ENCODE measurements around the gene SMIM26. TPM values are rescaled to one million over a fixed set of nuclear protein-coding genes. Genes with fewer than 3 reads are reported as not detected.
"Not testable (repeated sequence)": the region's sequence is repeated elsewhere in the genome, so short reads cannot be mapped to it uniquely, and the experiment has no call there.

Gene SMIM26
- total RNA-seq (2014; rRNA removed; shearing (Covaris generic)), result 148 and 171 TPM in 2 replicates
- 89.9 and 129 TPM in 2 replicates for polyA plus RNA-seq (2015; cell fraction: cytosol; rRNA removed)
- 31.7 and 34.1 TPM in 2 replicates for polyA plus RNA-seq (2015; cell fraction: nucleus; rRNA removed)

- DNase-seq (ENCODE audit: low read depth, low spot score), result peak; percentile 91
- in situ Hi-C loops (cut with HindIII; ENCODE audit: low pct_unique_long_range_greater_than_20kb, low sequenced_read_pairs), result no loop called here
These were observed at the start of gene SMIM26 for GRCh38 chr20:18566892-18567738. Gene SMIM26, plus strand, starts transcription at chr20:18567432. Its CDS starts 47 bp downstream, at chr20:18567479.

- in situ Hi-C loops (cut with HindIII; ENCODE audit: low pct_unique_long_range_greater_than_20kb, low sequenced_read_pairs); DNase-seq (ENCODE audit: low read depth, low spot score): not testable (repeated sequence)
These were observed 45.2 kb upstream of the SMIM26 start for GRCh38 chr20:18522066-18522465.

- DNase-seq (ENCODE audit: low read depth, low spot score), result no peak
- in situ Hi-C loops (cut with HindIII; ENCODE audit: low pct_unique_long_range_greater_than_20kb, low sequenced_read_pairs), result no loop called here
These were observed 44.2 kb upstream of the SMIM26 start for GRCh38 chr20:18523066-18523465.

GRCh38 chr20:18524646-18525045 lies 42.6 kb upstream of the SMIM26 start:
- no peak for DNase-seq (ENCODE audit: low read depth, low spot score)
- in situ Hi-C loops (cut with HindIII; ENCODE audit: low pct_unique_long_range_greater_than_20kb, low sequenced_read_pairs), result no loop called here

GRCh38 chr20:18526761-18527160 lies 40.5 kb upstream of the SMIM26 start:
- DNase-seq (ENCODE audit: low read depth, low spot score), result not testable (repeated sequence)

GRCh38 chr20:18527339-18527738 lies 39.9 kb upstream of the SMIM26 start:
- DNase-seq (ENCODE audit: low read depth, low spot score), result no peak
- in situ Hi-C loops (cut with HindIII; ENCODE audit: low pct_unique_long_range_greater_than_20kb, low sequenced_read_pairs), result no loop called here

More at GRCh38 chr20:18526761-18527160, 40.5 kb upstream of the SMIM26 start:
- in situ Hi-C loops (cut with HindIII; ENCODE audit: low pct_unique_long_range_greater_than_20kb, low sequenced_read_pairs), result not testable (repeated sequence)

GRCh38 chr20:18527836-18528235 lies 39.4 kb upstream of the SMIM26 start:
- no peak for DNase-seq (ENCODE audit: low read depth, low spot score)
- in situ Hi-C loops (cut with HindIII; ENCODE audit: low pct_unique_long_range_greater_than_20kb, low sequenced_read_pairs), result no loop called here

- in situ Hi-C loops (cut with HindIII; ENCODE audit: low pct_unique_long_range_greater_than_20kb, low sequenced_read_pairs), result no loop called here
- DNase-seq (ENCODE audit: low read depth, low spot score), result no peak
These were observed 38.2 kb upstream of the SMIM26 start for GRCh38 chr20:18529041-18529440.

- no peak for DNase-seq (ENCODE audit: low read depth, low spot score)
- in situ Hi-C loops (cut with HindIII; ENCODE audit: low pct_unique_long_range_greater_than_20kb, low sequenced_read_pairs), result no loop called here
These were observed 34.6 kb upstream of the SMIM26 start for GRCh38 chr20:18532626-18533025.

- no peak for DNase-seq (ENCODE audit: low read depth, low spot score)
- in situ Hi-C loops (cut with HindIII; ENCODE audit: low pct_unique_long_range_greater_than_20kb, low sequenced_read_pairs), result no loop called here
These were observed 33.7 kb upstream of the SMIM26 start for GRCh38 chr20:18533491-18533890.

- in situ Hi-C loops (cut with HindIII; ENCODE audit: low pct_unique_long_range_greater_than_20kb, low sequenced_read_pairs), result no loop called here
- DNase-seq (ENCODE audit: low read depth, low spot score), result no peak
These were observed 33.1 kb upstream of the SMIM26 start for GRCh38 chr20:18533978-18534644.

GRCh38 chr20:18537651-18538050 lies 29.6 kb upstream of the SMIM26 start:
- DNase-seq (ENCODE audit: low read depth, low spot score), result no peak
- in situ Hi-C loops (cut with HindIII; ENCODE audit: low pct_unique_long_range_greater_than_20kb, low sequenced_read_pairs), result no loop called here

- no peak for DNase-seq (ENCODE audit: low read depth, low spot score)
- in situ Hi-C loops (cut with HindIII; ENCODE audit: low pct_unique_long_range_greater_than_20kb, low sequenced_read_pairs), result no loop called here
These were observed 25.5 kb upstream of the SMIM26 start for GRCh38 chr20:18541741-18542140.

- no peak for DNase-seq (ENCODE audit: low read depth, low spot score)
- in situ Hi-C loops (cut with HindIII; ENCODE audit: low pct_unique_long_range_greater_than_20kb, low sequenced_read_pairs), result no loop called here
These were observed 24.0 kb upstream of the SMIM26 start for GRCh38 chr20:18543216-18543615.

GRCh38 chr20:18543932-18544331 lies 23.3 kb upstream of the SMIM26 start:
- in situ Hi-C loops (cut with HindIII; ENCODE audit: low pct_unique_long_range_greater_than_20kb, low sequenced_read_pairs), result no loop called here
- DNase-seq (ENCODE audit: low read depth, low spot score), result no peak

GRCh38 chr20:18545566-18545965 lies 21.7 kb upstream of the SMIM26 start:
- DNase-seq (ENCODE audit: low read depth, low spot score), result no peak
- in situ Hi-C loops (cut with HindIII; ENCODE audit: low pct_unique_long_range_greater_than_20kb, low sequenced_read_pairs), result no loop called here

- in situ Hi-C loops (cut with HindIII; ENCODE audit: low pct_unique_long_range_greater_than_20kb, low sequenced_read_pairs), result no loop called here
- no peak for DNase-seq (ENCODE audit: low read depth, low spot score)
These were observed 18.8 kb upstream of the SMIM26 start for GRCh38 chr20:18548465-18548864.

- no peak for DNase-seq (ENCODE audit: low read depth, low spot score)
- in situ Hi-C loops (cut with HindIII; ENCODE audit: low pct_unique_long_range_greater_than_20kb, low sequenced_read_pairs), result no loop called here
These were observed 13.5 kb upstream of the SMIM26 start for GRCh38 chr20:18553746-18554145.

- DNase-seq (ENCODE audit: low read depth, low spot score), result no peak
- in situ Hi-C loops (cut with HindIII; ENCODE audit: low pct_unique_long_range_greater_than_20kb, low sequenced_read_pairs), result no loop called here
These were observed 483 bp downstream of the SMIM26 start for GRCh38 chr20:18567739-18568091.

Measured in SK-MEL-5 (cell line).